Endothelial cell of umbilical vein (primary cell): ENCODE results near the gene LAG3.

Experiments used
- EZH2 ChIP-seq: IDR thresholded peaks from 2 replicates; pipeline ENCODE4 v1.6.1; 2012; ENCODE audit warnings: borderline replicate concordance, low read depth, mild to moderate bottlenecking, moderate library complexity, low read length, inconsistent platforms; ENCODE audit not compliant: severe bottlenecking
- GATA2 ChIP-seq: IDR thresholded peaks from 2 replicates; pipeline ENCODE4 v1.7.0; 2011; ENCODE audit warnings: low read depth, mild to moderate bottlenecking, moderate library complexity, mixed read lengths, low read length; ENCODE audit not compliant: insufficient read length, insufficient read depth
- POLR2A ChIP-seq: IDR thresholded peaks from 2 replicates; pipeline ENCODE4 v1.6.1; 2012; ENCODE audit warnings: low read depth, mild to moderate bottlenecking, control low read depth, low read length
- TF ChIP-seq, protein P1 (sequence below), 2 donors: IDR thresholded peaks; 1 replicate in 1 of 2; 2 replicates in 1 of 2; pipeline ENCODE4 v1.5.1; 2011; ENCODE audit warnings: low read length in 2 of 2, mild to moderate bottlenecking in 2 of 2, moderate library complexity in 2 of 2, control low read depth in 1 of 2, inconsistent platforms in 1 of 2, low read depth in 1 of 2; ENCODE audit not compliant: insufficient read depth in 1 of 2; ENCODE audit errors: extremely low read depth in 1 of 2

DNA sequence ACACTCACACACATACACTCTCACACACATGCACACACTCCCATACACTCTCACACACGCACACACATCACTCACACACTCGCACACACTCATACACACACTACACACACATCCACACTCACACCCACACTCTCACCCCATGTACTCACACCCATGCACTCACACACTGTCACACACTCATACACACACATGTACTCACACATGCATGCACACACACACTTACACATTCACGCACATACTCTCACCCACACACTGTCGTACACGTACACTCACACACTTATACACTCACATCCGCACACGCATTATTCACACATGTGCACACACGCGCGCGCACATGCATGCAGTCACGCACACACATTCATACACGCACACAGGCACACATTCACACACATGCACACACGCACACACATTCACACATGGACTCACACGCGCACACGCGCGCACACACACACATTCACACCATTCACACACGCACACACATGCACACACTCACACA, 45.4 kb downstream of the LAG3 start:
- TF ChIP-seq, protein P1, sequence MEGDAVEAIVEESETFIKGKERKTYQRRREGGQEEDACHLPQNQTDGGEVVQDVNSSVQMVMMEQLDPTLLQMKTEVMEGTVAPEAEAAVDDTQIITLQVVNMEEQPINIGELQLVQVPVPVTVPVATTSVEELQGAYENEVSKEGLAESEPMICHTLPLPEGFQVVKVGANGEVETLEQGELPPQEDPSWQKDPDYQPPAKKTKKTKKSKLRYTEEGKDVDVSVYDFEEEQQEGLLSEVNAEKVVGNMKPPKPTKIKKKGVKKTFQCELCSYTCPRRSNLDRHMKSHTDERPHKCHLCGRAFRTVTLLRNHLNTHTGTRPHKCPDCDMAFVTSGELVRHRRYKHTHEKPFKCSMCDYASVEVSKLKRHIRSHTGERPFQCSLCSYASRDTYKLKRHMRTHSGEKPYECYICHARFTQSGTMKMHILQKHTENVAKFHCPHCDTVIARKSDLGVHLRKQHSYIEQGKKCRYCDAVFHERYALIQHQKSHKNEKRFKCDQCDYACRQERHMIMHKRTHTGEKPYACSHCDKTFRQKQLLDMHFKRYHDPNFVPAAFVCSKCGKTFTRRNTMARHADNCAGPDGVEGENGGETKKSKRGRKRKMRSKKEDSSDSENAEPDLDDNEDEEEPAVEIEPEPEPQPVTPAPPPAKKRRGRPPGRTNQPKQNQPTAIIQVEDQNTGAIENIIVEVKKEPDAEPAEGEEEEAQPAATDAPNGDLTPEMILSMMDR (IDR thresholded peaks at IDR 0.05; ENCODE audit: extremely low read depth in 1 of 2, insufficient read depth in 1 of 2, low read depth in 1 of 2, low read length in 2 of 2), result no peak
- no peak for TF ChIP-seq GATA2
- no peak for TF ChIP-seq POLR2A
- no peak for TF ChIP-seq EZH2
